HEK293T (cell line): ENCODE measurements around the gene SHQ1.

Experiments
- CTCF ChIA-PET: fragments of 350-600 bp; formaldehyde crosslinking; extraction: SDS; loops from one replicate; lab custom pipeline; 2021; ENCODE audit warnings: antibody characterized with exemption, inconsistent platforms; lab: Yijun Ruan, JAX
- POLR2A ChIA-PET: fragments of 350-600 bp; formaldehyde crosslinking; extraction: SDS; loops from one replicate; lab custom pipeline; 2020; ENCODE audit warnings: antibody characterized with exemption, inconsistent platforms; lab: Yijun Ruan, JAX
- DNase-seq: peaks from one replicate; pipeline ENCODE4 v3.0.0; 2012; ENCODE audit warnings: mixed read lengths; ENCODE audit errors: extremely low spot score
- ARNT ChIP-seq: fragments of 450-650 bp; IDR thresholded peaks from 2 replicates; pipeline ENCODE4 v1.6.1; 2017; ENCODE audit warnings: mild to moderate bottlenecking
- BHLHE40 ChIP-seq: fragments of 450-650 bp; IDR thresholded peaks from 2 replicates; pipeline ENCODE4 v1.6.1; 2016; ENCODE audit warnings: mild to moderate bottlenecking, moderate library complexity, borderline replicate concordance
- CTBP1 ChIP-seq: fragments of 450-650 bp; IDR thresholded peaks from 2 replicates; pipeline ENCODE4 v1.6.1; 2016; ENCODE audit warnings: borderline replicate concordance
- ELF4 ChIP-seq: fragments of 450-650 bp; IDR thresholded peaks from 2 replicates; pipeline ENCODE4 v1.6.1; 2017; ENCODE audit warnings: antibody characterized with exemption
- FOXA1 ChIP-seq: fragments of 450-650 bp; IDR thresholded peaks from 2 replicates; pipeline ENCODE4 v1.6.1; 2016; ENCODE audit warnings: mild to moderate bottlenecking
- FOXK2 ChIP-seq: fragments of 450-650 bp; IDR thresholded peaks from 2 replicates; pipeline ENCODE4 v1.6.1; 2016; ENCODE audit warnings: mild to moderate bottlenecking
- FOXM1 ChIP-seq: fragments of 450-650 bp; IDR thresholded peaks from 2 replicates; pipeline ENCODE4 v1.6.1; 2017; ENCODE audit warnings: mild to moderate bottlenecking, borderline replicate concordance
- HDGF ChIP-seq: fragments of 450-650 bp; IDR thresholded peaks from 2 replicates; pipeline ENCODE4 v1.6.1; 2017; ENCODE audit warnings: antibody characterized with exemption, borderline replicate concordance
- L3MBTL2 ChIP-seq: fragments of 450-650 bp; conservative IDR thresholded peaks from 2 replicates; pipeline ENCODE4 v1.6.1; 2016; ENCODE audit warnings: mild to moderate bottlenecking
- LEF1 ChIP-seq: fragments of 450-650 bp; IDR thresholded peaks from 2 replicates; pipeline ENCODE4 v1.6.1; 2017; ENCODE audit warnings: mild to moderate bottlenecking, borderline replicate concordance
- NFRKB ChIP-seq: fragments of 450-650 bp; IDR thresholded peaks from 2 replicates; pipeline ENCODE4 v1.6.1; 2016; ENCODE audit warnings: mild to moderate bottlenecking, moderate library complexity
- PKNOX1 ChIP-seq: fragments of 450-650 bp; IDR thresholded peaks from 2 replicates; pipeline ENCODE4 v1.6.1; 2016
- SP1 ChIP-seq: fragments of 450-650 bp; IDR thresholded peaks from 2 replicates; pipeline ENCODE4 v1.6.1; 2017
- SUZ12 ChIP-seq: fragments of 450-650 bp; IDR thresholded peaks from 2 replicates; pipeline ENCODE4 v1.6.1; 2016; ENCODE audit warnings: mild to moderate bottlenecking
- TARDBP ChIP-seq: fragments of 450-650 bp; IDR thresholded peaks from 2 replicates; pipeline ENCODE4 v1.6.1; 2016
- ZNF384 ChIP-seq: fragments of 450-650 bp; IDR thresholded peaks from 2 replicates; pipeline ENCODE4 v1.6.1; 2016

Gene SHQ1

GRCh38 chr3:72728958-72729467 lies 119.2 kb downstream of the SHQ1 start:
- no peak for TF ChIP-seq FOXM1
- TF ChIP-seq CTBP1: no peak
- no peak for TF ChIP-seq LEF1
- TF ChIP-seq SUZ12: no peak
- TF ChIP-seq ARNT: no peak
- TF ChIP-seq FOXK2: no peak
- no peak for TF ChIP-seq NFRKB
- no peak for TF ChIP-seq ELF4
- TF ChIP-seq ZNF384: no peak
- TF ChIP-seq TARDBP: no peak
- TF ChIP-seq L3MBTL2: no peak
- TF ChIP-seq FOXA1: no peak
- TF ChIP-seq HDGF: no peak
- TF ChIP-seq PKNOX1: no peak
- TF ChIP-seq BHLHE40: no peak
- no peak for TF ChIP-seq SP1
- DNase-seq: no peak
- ChIA-PET POLR2A (no interaction called here), CTCF (no interaction called here)

- ChIA-PET POLR2A (no interaction called here), CTCF (no interaction called here)
- DNase-seq: no peak
- TF ChIP-seq TARDBP (no peak), ARNT (no peak), CTBP1 (no peak), NFRKB (no peak), L3MBTL2 (no peak), ELF4 (no peak), FOXM1 (no peak), SUZ12 (no peak), FOXA1 (no peak), ZNF384 (no peak)
Measured at GRCh38 chr3:72728329-72728889, 119.8 kb downstream of the SHQ1 start.

- POLR2A ChIA-PET: no interaction called here
- TF ChIP-seq CTBP1 (no peak), ARNT (no peak), SUZ12 (no peak), FOXM1 (no peak), FOXK2 (no peak), HDGF (no peak), FOXA1 (no peak), L3MBTL2 (no peak), SP1 (no peak)
Measured at GRCh38 chr3:72727726-72728125, 120.5 kb downstream of the SHQ1 start.

GRCh38 chr3:72727172-72727571 lies 121.1 kb downstream of the SHQ1 start:
- POLR2A ChIA-PET: no interaction called here
- CTCF ChIA-PET: no interaction called here
- DNase-seq: no peak
- TF ChIP-seq FOXM1 (no peak), LEF1 (no peak), ELF4 (no peak), SUZ12 (no peak), ARNT (no peak), NFRKB (no peak), SP1 (no peak), HDGF (no peak), TARDBP (no peak), L3MBTL2 (no peak), BHLHE40 (no peak), FOXA1 (no peak), CTBP1 (no peak)

More at GRCh38 chr3:72727726-72728125, 120.5 kb downstream of the SHQ1 start:
- CTCF ChIA-PET: no interaction called here
- no peak for DNase-seq

GRCh38 chr3:72725229-72725628 lies 123.0 kb downstream of the SHQ1 start:
- TF ChIP-seq ELF4: no peak
- no peak for TF ChIP-seq FOXA1
- no peak for TF ChIP-seq LEF1
- TF ChIP-seq ARNT: no peak
- no peak for TF ChIP-seq ZNF384
- TF ChIP-seq TARDBP: no peak
- no peak for TF ChIP-seq FOXM1
- TF ChIP-seq NFRKB: no peak
- no peak for TF ChIP-seq CTBP1
- DNase-seq: no peak
- ChIA-PET POLR2A (no interaction called here), CTCF (interaction anchor here (1.4 kb wide), 1 partner anchor 69 kb away, joined by 3 read pairs; no protein-coding TSS in a partner anchor)

GRCh38 chr3:72724070-72724469 lies 124.2 kb downstream of the SHQ1 start:
- POLR2A ChIA-PET: no interaction called here
- CTCF ChIA-PET: interaction anchor here (0.6 kb wide), 1 partner anchor 403 kb away, joined by 5 read pairs; no protein-coding TSS in a partner anchor
- TF ChIP-seq SUZ12 (no peak), TARDBP (no peak), BHLHE40 (no peak), ARNT (no peak), LEF1 (no peak), PKNOX1 (no peak), FOXA1 (no peak), HDGF (no peak), SP1 (no peak), FOXK2 (no peak), NFRKB (no peak), L3MBTL2 (no peak), ZNF384 (no peak), CTBP1 (no peak), FOXM1 (no peak), ELF4 (no peak)
- DNase-seq: no peak
